ENCODE results near the gene TCN2.

- TF ChIP-seq CTCF (IDR thresholded peaks at IDR 0.05): no peak
- no peak for TF ChIP-seq POLR2AphosphoS5 (IDR thresholded peaks at IDR 0.05)
- TF ChIP-seq POLR2A (IDR thresholded peaks at IDR 0.05): no peak
These were observed 28.5 kb upstream of the TCN2 start for GRCh38 chr22:30578481-30578880.
